AG09319 (cell line): ENCODE data around the gene PIM3.
"Not testable (repeated sequence)": the region's sequence is repeated elsewhere in the genome, so short reads cannot be mapped to it uniquely, and the experiment has no call there.

Source experiments
- DNase-seq: peaks from one replicate; pipeline ENCODE4 v3.0.0-alpha.2; 2010; ENCODE audit warnings: low read depth; ENCODE audit errors: extremely low read depth
- TF ChIP-seq, protein P1 (sequence below): IDR thresholded peaks from 2 replicates; pipeline ENCODE4 v1.5.1; 2011; ENCODE audit warnings: low read depth, mild to moderate bottlenecking, inconsistent platforms, low read length, moderate library complexity

The PIM3 gene

GRCh38 chr22:49975543-49976389 is 15.2 kb downstream of the PIM3 start:
- TF ChIP-seq, protein P1, sequence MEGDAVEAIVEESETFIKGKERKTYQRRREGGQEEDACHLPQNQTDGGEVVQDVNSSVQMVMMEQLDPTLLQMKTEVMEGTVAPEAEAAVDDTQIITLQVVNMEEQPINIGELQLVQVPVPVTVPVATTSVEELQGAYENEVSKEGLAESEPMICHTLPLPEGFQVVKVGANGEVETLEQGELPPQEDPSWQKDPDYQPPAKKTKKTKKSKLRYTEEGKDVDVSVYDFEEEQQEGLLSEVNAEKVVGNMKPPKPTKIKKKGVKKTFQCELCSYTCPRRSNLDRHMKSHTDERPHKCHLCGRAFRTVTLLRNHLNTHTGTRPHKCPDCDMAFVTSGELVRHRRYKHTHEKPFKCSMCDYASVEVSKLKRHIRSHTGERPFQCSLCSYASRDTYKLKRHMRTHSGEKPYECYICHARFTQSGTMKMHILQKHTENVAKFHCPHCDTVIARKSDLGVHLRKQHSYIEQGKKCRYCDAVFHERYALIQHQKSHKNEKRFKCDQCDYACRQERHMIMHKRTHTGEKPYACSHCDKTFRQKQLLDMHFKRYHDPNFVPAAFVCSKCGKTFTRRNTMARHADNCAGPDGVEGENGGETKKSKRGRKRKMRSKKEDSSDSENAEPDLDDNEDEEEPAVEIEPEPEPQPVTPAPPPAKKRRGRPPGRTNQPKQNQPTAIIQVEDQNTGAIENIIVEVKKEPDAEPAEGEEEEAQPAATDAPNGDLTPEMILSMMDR = no peak
- no peak for DNase-seq

- no peak for DNase-seq
- TF ChIP-seq, protein P1 = no peak
Measured at GRCh38 chr22:49976439-49977175, 16.0 kb downstream of the PIM3 start.

- TF ChIP-seq, protein P1 = no peak
- DNase-seq = no peak
Measured at GRCh38 chr22:49977578-49977977, 17.0 kb downstream of the PIM3 start.

DNA sequence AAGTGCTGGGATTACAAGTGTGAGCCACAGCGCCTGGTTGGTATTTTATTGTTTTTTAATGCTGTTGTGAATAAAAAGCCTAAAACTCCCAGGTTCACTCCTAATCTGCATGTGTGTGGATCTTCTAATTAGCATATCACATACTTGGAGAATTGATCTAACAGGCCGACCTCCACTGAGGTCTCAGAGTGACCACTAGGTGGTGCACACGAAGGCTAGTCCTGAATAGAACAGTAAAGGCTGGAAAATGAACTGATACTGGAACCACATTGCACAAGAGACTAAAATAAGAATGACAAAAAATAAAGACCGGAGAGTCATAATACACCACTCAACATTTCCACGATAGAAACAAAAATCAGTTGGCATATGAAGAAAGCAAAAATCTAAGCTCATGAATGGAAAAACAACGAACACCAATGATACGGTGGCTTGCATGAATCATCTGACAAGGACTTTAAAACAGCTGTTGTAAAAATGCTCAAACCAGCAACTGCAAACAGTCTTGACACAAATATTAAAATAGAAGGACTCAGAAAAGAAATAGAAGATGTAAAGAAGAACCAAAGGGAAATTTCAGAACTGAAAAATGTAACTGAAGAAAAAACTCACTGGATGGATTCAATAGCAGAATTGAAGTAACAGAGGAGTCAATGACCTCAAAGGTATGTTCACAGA is 19.2 kb downstream of the PIM3 start:
- no peak for DNase-seq
- TF ChIP-seq, protein P1 = peak; percentile 60

DNA sequence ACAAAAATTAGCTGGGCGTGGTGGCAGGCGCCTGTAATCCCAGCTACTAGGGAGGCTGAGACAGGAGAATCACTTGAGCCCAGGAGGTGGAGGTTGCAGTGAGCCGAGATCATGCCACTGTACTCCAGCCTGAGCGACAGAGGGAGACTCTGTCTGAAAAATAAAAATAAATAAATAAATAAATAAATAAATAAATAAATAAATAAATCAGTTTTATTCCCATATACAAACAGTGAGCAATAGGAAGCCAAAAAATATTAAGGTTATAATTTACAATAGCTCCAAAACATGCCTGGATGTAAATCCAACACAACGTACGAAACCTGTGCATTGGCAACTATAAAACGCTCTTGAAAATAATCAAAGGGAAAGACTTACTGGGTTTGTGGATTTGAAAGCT is 21.2 kb downstream of the PIM3 start:
- DNase-seq = not testable (repeated sequence)

DNA sequence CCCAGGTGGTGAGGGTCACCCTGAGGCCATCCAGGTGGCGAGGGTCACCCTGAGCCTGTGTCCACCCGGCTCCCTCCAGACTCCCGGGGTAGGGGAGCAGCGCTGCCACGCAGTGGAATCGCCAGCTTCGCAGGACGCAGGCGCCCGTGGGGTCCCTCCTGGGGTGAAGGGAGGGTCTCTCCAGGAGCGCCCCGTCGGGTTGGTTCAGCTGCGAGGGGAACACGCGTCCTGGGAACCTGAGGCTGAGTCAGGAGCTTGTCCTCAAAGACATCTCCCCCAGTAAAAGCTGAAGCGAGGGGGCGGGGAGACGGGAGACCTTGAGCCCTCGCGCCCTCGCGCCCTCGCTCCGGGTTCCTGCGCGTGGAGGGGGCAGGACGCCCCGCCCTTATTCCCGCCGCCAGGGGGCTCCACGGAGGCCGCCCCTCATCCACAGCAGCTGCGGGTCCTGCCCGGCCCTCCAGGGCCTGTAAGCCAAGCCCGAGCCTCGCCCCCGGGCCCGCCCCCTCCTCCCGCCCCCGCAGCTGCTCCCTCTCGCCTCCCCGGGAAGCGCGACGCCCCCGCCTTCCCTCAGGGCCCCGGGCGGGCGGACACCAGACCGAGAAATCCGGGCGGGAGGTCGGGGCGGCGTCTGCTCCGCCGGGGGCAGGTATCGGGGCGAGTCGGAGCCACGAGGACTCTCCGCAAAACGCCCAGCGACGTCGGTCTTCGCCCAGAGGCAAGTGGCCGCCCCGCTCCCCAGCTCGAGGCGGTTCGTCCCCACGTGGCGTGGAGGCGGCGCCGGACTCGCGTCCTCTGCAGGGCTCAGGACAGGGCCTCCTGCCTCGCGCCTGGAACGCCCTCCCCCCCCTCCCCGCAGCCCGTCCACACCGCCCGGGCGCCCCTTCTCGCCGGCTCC is 22.8 kb downstream of the PIM3 start:
- TF ChIP-seq, protein P1 = peak; percentile 30

GRCh38 chr22:49986325-49986724 is 25.8 kb downstream of the PIM3 start:
- TF ChIP-seq, protein P1 = no peak
- no peak for DNase-seq

More for the DNA sequence above, 22.8 kb downstream of the PIM3 start:
- no peak for DNase-seq

DNA sequence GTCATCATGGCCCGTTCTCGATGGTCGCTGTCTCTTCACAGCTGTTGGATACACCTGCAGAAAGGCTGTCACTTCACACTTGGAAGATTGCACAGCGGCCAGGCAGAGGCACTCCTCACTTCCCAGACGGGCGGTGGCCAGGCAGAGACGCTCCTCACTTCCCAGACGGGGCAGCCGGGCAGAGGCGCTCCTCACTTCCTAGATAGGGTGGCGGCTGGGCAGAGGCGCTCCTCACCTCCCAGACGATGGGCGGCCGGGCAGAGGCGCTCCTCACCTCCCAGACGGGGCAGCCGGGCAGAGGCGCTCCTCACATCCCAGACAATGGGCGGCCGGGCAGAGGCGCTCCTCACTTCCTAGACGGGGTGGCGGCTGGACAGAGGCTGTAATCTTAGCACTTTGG is 29.3 kb downstream of the PIM3 start:
- not testable (repeated sequence) for DNase-seq
